ENCODE measurements around the gene RAB7A.

The RAB7A gene

DNA sequence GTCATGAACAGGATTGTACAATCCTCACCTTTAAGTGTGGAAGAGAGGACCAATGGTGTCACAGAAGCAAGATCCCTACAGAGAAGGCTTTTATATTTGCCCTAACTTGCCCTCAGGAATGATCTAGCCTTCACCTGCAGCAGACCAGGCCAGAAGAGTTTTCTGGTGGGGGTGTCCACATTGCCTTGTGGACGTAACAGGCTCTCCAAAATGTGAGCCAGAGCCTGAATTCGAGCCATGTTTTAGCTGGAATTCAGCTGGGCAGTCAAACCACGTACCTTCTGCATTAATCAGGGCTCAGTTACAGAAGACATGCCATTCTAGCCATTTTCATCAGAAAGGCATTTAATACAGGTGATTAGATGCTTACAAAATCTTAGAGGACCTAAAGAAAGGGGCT lies 23.6 kb upstream of the RAB7A start:
- TF ChIP-seq, protein P1, sequence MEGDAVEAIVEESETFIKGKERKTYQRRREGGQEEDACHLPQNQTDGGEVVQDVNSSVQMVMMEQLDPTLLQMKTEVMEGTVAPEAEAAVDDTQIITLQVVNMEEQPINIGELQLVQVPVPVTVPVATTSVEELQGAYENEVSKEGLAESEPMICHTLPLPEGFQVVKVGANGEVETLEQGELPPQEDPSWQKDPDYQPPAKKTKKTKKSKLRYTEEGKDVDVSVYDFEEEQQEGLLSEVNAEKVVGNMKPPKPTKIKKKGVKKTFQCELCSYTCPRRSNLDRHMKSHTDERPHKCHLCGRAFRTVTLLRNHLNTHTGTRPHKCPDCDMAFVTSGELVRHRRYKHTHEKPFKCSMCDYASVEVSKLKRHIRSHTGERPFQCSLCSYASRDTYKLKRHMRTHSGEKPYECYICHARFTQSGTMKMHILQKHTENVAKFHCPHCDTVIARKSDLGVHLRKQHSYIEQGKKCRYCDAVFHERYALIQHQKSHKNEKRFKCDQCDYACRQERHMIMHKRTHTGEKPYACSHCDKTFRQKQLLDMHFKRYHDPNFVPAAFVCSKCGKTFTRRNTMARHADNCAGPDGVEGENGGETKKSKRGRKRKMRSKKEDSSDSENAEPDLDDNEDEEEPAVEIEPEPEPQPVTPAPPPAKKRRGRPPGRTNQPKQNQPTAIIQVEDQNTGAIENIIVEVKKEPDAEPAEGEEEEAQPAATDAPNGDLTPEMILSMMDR (conservative IDR thresholded peaks at IDR 0.05; ENCODE audit: low read depth, low read length), result no peak
- no peak overlapping the region for H3K4me3 ChIP-seq (ENCODE audit: low read length)
- no peak for DNase-seq (ENCODE audit: low read depth)

DNA sequence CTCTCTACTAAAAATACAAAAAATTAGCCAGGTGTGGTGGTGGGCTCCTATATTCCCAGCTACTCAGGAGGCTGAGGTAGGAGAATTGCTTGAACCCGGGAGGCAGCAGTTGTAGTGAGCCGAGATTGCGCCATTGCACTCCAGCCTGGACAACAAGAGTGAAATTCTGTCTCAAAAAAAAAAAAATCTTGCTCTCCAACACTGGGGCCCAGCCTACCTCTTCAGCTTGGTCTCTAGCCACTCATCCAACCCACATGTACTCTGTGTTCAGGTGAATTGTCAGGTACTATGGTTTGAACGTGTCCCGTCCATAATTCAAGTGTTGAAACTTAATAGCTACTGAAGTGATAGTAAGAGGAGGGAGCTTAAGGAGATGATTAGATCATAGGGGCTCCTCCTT lies 22.4 kb upstream of the RAB7A start:
- TF ChIP-seq, protein P1 (conservative IDR thresholded peaks at IDR 0.05; ENCODE audit: low read depth, low read length), result no peak
- no peak overlapping the region for H3K4me3 ChIP-seq (ENCODE audit: low read length)
- no peak for DNase-seq (ENCODE audit: low read depth)

DNA sequence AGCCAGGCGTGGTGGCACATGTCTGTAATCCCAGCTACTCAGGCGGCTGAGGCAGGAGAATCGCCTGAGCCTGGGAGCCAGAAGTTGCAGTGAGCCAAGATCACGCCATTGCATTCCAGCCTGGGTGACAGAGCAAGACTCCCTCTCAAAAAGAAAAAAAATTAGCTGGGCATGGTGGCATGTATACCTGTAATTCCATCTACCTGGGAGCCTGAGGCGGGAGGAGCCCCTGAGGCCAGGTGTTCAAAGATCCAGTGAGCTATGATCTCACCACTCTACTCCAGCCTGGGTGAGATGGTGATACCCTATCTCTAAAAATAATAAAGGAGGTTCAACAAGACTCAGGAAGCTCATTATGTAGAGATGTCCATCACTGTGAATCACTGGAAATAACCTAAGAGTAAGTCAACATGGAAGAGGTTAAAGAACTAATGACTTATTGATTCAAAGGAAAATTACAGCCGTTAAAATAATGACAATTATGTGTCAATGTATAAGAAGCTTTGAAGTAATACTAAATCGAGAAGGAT lies 19.8 kb upstream of the RAB7A start:
- no peak overlapping the region for H3K4me3 ChIP-seq (ENCODE audit: low read length)
- no peak for DNase-seq (ENCODE audit: low read depth)
- TF ChIP-seq, protein P1 (conservative IDR thresholded peaks at IDR 0.05; ENCODE audit: low read depth, low read length), result no peak

DNA sequence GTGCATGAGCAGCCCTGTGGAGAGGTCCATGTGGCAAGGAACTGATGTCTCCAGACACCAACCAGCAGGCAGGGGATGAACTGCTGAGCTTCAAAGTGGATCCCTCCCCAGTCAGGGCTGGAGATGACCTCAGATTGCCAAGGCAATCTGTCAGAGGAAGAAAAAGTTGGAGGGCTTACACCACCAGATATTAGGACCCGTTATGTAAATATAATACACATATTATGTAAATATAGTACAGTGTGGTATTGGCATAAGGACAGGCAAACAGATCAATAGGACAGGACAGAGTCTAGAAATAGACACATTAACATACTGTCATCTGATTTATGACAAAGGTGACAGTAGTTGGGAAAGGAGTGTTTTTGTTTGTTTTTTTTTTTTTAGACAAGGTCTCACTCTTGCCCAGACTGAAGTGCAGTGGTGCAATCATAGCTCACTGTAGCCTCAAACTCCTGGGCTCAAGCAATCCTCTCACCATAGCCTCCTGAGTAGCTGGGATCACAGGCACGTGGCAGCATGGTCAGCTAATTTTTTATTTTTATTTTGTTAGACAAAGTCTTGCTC lies 18.0 kb upstream of the RAB7A start:
- TF ChIP-seq, protein P1 (conservative IDR thresholded peaks at IDR 0.05; ENCODE audit: low read depth, low read length), result no peak

DNA sequence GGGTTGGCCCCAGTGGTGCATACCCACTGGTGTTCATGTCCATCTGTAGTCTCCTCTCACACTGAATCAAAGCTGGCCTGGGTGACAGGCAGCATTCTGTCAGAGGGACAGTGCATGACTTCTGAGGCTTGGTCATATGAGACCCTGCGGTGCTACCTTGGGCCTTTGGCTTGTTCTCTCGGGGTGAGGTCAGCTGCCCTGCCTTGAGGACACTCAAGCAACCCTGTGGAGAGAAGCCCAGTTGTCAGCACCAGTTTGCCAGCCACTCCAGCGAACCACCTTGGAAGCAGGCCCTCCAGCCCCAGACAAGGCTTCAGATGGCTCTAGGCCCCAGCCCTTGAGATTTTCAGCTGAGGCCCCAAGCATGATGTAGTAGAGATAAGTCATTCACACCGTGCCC lies 16.9 kb upstream of the RAB7A start:
- no peak overlapping the region for H3K4me3 ChIP-seq (ENCODE audit: low read length)
- TF ChIP-seq, protein P1 (conservative IDR thresholded peaks at IDR 0.05; ENCODE audit: low read depth, low read length), result no peak
- no peak for DNase-seq (ENCODE audit: low read depth)

More for the DNA sequence above, 18.0 kb upstream of the RAB7A start:
- H3K4me3 ChIP-seq (ENCODE audit: low read length), result no peak overlapping the region
- no peak for DNase-seq (ENCODE audit: low read depth)

DNA sequence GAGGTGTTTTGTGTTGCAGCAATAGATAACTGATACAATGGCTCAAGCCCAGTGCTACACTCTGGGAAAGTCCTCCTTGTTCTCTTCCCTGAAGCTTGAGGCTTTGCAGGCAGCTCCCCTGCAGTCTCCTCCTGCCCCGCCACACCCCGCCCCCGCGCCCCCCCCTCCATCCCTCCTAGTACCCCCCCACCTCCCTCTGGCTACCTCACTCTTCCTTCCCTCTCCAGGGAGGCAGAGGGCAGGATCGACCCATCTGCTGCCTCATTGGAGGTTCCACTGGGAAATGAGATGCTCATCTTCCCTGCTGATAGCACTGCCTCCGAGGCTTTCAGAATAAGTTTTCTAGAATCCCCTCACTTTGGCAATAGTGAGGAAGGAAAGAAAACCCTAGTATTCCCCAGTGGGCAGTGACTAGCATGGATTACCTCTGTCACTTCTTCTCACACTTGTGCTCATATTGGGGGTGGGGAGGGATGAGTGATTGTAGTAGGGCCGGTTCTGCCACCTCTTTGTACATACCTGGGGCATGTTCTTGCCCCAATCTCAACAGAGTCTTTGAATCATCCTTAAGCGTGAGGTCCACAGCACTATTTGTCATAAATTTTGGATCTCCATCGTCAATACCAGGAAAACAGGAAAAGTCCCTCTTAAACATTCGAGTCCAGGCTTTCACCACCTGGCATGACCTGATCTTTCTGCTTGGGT lies 16.3 kb upstream of the RAB7A start:
- no peak for DNase-seq (ENCODE audit: low read depth)
- H3K4me3 ChIP-seq (ENCODE audit: low read length), result no peak overlapping the region
- TF ChIP-seq, protein P1 (conservative IDR thresholded peaks at IDR 0.05; ENCODE audit: low read depth, low read length), result no peak

All from retinal pigment epithelial cell (primary cell).